Activated T-cell treated with anti-CD3 and anti-CD28 coated beads, Interleukin-2, amount 50 U/mL, for 24 hours (primary cell): ENCODE results near the gene AKR1B1.

Experiments
- DNase-seq: peaks from one replicate; pipeline ENCODE4 v3.0.0-alpha.2; 2020
- H3K27ac Mint-ChIP-seq: 2 replicates; pipeline ENCODE4 v1.8.0; 2020; ENCODE audit warnings: mild to moderate bottlenecking, mixed read lengths
- H3K27me3 Mint-ChIP-seq: 2 replicates; pipeline ENCODE4 v1.8.0; 2020; ENCODE audit warnings: mixed read lengths
- H3K36me3 Mint-ChIP-seq: 2 replicates; pipeline ENCODE4 v1.8.0; 2020; ENCODE audit warnings: low read depth, mixed read lengths
- H3K4me1 Mint-ChIP-seq: 2 replicates; pipeline ENCODE4 v1.8.0; 2020; ENCODE audit warnings: low read depth, mixed read lengths
- H3K4me3 Mint-ChIP-seq: 2 replicates; pipeline ENCODE4 v1.8.0; 2020; ENCODE audit warnings: mild to moderate bottlenecking, moderate library complexity, mixed read lengths
- H3K9me3 Mint-ChIP-seq: 2 replicates; pipeline ENCODE4 v1.8.0; 2020; ENCODE audit warnings: mixed read lengths

AKR1B1 gene

DNA sequence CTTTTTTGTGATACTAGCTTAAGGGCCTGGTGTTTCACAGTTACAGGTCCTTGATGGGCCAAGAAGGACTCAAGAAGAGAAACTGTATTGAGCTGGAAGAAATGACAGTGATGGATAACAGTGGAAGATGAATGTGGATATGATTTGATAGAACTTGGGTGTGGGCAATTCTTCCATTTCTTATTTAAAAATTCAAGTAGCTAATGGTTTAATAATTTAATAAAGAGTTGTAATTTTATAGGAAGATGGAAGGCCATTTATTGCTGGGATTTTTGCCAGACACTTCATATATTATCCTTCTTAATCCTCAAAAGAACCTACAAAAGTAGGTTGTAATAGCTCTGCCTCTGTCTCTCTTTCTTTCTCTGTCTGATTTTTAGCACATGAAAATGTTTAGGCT, 21.3 kb upstream of the AKR1B1 start:
- Mint-ChIP-seq H3K4me3 (no peak overlapping the region), H3K4me1 (no peaks in the 10 kb centered on the region), H3K27ac (no peak overlapping the region), H3K9me3 (no peaks in the 10 kb centered on the region), H3K36me3 (no peaks in the 10 kb centered on the region), H3K27me3 (peaks cover 10% of the 10 kb centered on the region)
- no peak for DNase-seq

DNA sequence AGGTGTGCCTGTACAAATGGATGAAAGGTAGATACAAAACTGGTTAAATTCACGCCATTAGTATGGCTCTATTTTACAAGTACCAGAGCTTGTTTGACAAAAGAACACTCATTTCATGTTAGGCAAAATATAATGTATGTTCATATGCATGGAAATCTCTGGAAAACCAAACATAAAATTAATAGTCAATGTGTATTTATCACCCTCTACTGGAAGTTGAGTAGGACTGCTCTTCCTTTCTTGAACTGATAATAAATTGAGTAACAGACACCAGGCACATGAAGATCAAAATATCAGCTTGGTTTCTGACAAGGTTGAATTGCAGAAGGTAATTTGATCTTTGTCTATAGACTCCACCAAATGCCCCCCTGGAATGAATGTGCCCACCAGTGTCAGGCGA, 19.8 kb upstream of the AKR1B1 start:
- no peak for DNase-seq
- Mint-ChIP-seq H3K9me3 (no peaks in the 10 kb centered on the region), H3K4me3 (no peak overlapping the region), H3K36me3 (no peaks in the 10 kb centered on the region), H3K4me1 (no peaks in the 10 kb centered on the region), H3K27ac (no peak overlapping the region), H3K27me3 (peaks cover 7% of the 10 kb centered on the region)

DNA sequence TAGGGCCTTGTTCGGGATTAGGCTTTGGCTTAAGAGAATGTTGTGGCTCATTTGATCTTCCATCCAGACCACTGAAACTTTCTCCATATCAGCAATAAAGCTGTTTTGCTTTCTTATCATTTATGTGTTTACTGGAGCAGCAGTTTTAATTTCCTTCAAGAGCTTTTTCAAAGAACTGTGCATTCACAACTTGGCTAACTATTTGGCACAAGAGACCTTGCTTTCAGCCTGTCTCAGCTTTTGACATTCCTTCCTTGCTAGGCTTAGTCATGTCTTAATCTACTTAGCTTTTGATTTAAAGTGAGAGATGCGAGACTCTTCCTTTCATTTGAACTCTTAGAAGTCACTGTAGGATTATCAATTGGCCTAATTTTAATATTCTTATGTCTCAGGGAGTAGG, 19.1 kb upstream of the AKR1B1 start:
- Mint-ChIP-seq H3K27me3 (peaks cover under 1% of the 10 kb centered on the region), H3K4me1 (no peaks in the 10 kb centered on the region), H3K9me3 (no peaks in the 10 kb centered on the region), H3K27ac (no peak overlapping the region), H3K4me3 (no peak overlapping the region), H3K36me3 (no peaks in the 10 kb centered on the region)
- DNase-seq: no peak

DNA sequence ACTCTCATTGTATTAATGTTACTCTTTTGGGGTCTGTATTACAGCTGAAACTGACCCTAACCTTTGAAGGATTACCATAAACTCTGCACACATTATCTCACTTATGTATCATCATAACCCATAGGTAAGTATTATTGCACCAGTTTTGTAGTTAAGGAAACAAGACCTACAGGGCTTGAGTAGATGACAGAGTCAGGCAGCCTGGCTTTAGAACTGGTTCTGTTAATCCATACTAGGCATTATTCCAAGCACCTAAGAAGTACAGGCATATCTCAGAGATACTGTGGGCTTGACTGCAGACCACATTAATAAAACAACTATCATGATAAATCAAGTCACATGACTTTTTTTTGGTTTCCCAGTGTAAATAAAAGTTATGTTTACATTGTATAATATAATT, 17.1 kb upstream of the AKR1B1 start:
- no peaks in the 10 kb centered on the region for H3K9me3 Mint-ChIP-seq
- no peak overlapping the region for H3K27ac Mint-ChIP-seq
- no peak for DNase-seq
- no peak overlapping the region for H3K4me3 Mint-ChIP-seq
- H3K4me1 Mint-ChIP-seq: no peaks in the 10 kb centered on the region
- H3K36me3 Mint-ChIP-seq: no peaks in the 10 kb centered on the region
- no peaks in the 10 kb centered on the region for H3K27me3 Mint-ChIP-seq

DNA sequence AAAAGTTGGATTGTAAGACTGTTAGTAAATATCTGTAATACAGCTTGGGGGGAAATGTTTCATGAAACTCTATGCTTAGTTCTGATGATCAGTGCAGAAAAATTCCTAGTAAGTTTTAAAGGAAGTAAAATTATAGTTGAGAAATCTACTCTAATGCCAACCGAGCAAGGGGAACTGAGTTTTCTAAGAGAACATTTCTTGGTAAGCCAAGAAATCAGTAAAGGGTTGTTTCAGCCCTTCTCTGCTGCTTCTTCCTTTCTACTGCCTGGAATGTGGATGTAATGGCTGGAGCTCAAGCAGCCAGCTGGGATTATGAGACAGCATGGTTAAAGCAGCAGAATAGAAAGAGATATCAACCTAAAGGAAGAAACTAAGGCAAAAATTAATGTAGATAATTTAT, 15.9 kb upstream of the AKR1B1 start:
- DNase-seq: no peak
- no peak overlapping the region for H3K4me3 Mint-ChIP-seq
- H3K27ac Mint-ChIP-seq: no peak overlapping the region
- no peaks in the 10 kb centered on the region for H3K36me3 Mint-ChIP-seq
- H3K9me3 Mint-ChIP-seq: no peaks in the 10 kb centered on the region
- no peaks in the 10 kb centered on the region for H3K4me1 Mint-ChIP-seq
- no peaks in the 10 kb centered on the region for H3K27me3 Mint-ChIP-seq

DNA sequence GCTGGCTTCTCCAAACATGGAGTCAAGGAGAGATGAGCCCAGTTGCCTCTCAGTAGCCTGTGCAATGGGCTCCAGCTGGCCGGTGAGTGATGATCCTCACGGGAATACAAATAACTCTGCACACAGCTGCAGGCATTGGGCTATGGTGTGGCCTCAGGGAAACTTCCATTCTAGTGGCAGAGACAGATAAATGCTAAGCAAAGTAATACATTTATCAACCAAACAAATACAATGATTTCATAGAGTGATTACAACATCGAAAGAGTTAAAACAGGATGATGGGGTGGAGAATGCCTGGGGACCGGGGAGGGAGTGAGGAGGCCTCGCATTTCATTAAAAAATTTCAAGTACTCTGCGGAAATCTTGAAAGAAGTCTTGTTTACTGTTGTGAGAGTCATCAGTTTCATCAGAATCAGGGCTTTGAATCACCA, 15.0 kb upstream of the AKR1B1 start:
- no peaks in the 10 kb centered on the region for H3K4me1 Mint-ChIP-seq
- no peaks in the 10 kb centered on the region for H3K9me3 Mint-ChIP-seq
- no peaks in the 10 kb centered on the region for H3K27me3 Mint-ChIP-seq
- no peak overlapping the region for H3K4me3 Mint-ChIP-seq
- no peak overlapping the region for H3K27ac Mint-ChIP-seq
- no peaks in the 10 kb centered on the region for H3K36me3 Mint-ChIP-seq
- no peak for DNase-seq

DNA sequence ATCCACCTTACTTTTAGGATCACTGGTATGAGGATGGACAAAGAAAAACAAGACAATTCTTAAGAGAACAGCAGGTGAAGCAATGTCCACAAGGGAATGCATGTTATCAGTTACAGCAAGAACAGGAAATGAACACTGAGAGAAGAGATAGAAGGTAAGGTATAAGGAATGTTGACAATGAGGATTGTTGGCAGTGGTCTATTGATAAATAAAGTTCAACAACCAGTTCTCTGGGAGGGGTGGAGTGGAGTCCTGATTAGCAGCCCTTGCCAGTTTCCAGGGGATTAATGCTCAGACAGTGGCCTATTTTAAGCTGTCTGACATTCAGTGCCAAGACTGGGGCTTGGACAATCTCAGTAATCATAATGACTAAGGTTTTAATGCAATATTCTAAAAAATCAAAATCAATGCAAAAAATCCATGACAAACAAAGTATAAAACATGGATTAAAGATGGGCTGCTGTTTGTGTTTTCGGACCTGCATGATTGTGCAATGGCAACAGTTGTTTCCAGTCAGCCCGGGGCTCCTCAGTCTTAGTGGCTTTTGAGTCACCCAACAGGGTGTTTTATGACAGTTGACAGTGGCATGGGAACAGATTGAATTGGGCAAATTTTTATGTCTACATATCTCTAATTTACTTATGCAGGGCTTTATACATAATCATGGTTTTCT, 13.8 kb upstream of the AKR1B1 start:
- H3K4me3 Mint-ChIP-seq: no peak overlapping the region
- DNase-seq: no peak
- H3K36me3 Mint-ChIP-seq: no peaks in the 10 kb centered on the region
- H3K4me1 Mint-ChIP-seq: no peaks in the 10 kb centered on the region
- H3K27me3 Mint-ChIP-seq: no peaks in the 10 kb centered on the region
- H3K9me3 Mint-ChIP-seq: no peaks in the 10 kb centered on the region
- H3K27ac Mint-ChIP-seq: no peak overlapping the region

DNA sequence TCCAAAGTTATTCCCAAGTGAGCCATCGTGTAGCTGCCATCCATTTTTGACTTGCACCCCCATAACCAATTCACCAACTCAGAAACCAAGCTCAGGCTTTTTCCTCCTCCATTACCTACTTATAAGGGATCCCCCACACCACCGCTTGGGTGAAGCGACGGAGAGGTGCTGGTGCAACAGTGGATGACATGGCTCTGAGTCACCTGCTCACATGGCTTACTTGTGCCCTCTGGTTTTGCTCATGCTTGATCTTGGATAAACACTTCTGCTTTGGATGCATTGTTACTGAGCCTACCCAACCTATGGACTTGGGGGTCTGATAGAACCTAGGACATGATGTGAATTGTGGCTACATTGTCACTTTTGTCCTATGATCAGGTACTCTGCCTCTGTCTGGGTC, 12.0 kb upstream of the AKR1B1 start:
- Mint-ChIP-seq H3K27me3 (no peaks in the 10 kb centered on the region), H3K4me1 (no peaks in the 10 kb centered on the region), H3K9me3 (no peaks in the 10 kb centered on the region), H3K36me3 (no peaks in the 10 kb centered on the region), H3K27ac (no peak overlapping the region), H3K4me3 (no peak overlapping the region)
- DNase-seq: no peak

DNA sequence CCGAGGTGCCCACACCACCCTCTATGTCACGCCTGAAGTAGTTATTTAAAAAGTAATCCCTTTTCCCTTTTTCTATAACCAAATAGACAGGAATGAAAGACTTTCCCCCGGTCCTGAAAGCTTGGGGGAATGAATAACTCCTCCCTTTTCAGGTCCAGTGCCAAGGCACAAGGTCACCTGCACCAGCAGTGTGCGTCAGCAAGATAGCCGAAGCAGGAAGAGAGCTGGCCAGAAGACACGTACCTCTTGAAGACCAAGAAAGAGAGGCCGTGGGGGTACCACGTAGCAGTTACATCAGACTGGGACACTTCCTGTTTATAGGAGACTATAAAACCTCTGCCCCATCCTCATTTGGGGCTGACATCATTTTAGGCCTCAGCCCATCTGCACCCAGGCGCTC, 10.7 kb upstream of the AKR1B1 start:
- H3K27ac Mint-ChIP-seq: no peak overlapping the region
- H3K9me3 Mint-ChIP-seq: peaks cover 7% of the 10 kb centered on the region
- DNase-seq: no peak
- no peak overlapping the region for H3K4me3 Mint-ChIP-seq
- no peaks in the 10 kb centered on the region for H3K36me3 Mint-ChIP-seq
- no peaks in the 10 kb centered on the region for H3K4me1 Mint-ChIP-seq
- H3K27me3 Mint-ChIP-seq: no peaks in the 10 kb centered on the region

DNA sequence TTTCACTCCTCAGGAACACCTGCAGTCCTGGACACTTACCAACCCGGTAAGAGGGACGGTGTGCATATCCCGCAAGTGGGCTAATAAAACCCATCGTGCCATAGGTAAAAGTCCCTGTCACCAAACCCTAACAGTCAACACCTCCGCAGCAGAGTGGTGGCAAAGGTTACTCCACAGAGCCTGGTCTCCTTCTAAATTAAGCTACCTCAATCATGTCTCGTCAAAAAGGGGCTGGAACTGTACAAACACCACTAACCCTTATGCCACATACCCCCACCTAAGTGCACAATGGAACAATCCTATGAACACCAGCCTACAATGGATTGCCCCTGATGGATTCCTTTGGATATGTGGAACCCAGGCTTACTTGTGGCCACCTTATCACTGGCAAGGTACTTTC, 9.6 kb upstream of the AKR1B1 start:
- Mint-ChIP-seq H3K36me3 (no peaks in the 10 kb centered on the region), H3K27me3 (no peaks in the 10 kb centered on the region), H3K4me1 (no peaks in the 10 kb centered on the region), H3K27ac (no peak overlapping the region), H3K4me3 (no peak overlapping the region), H3K9me3 (peaks cover 13% of the 10 kb centered on the region)
- DNase-seq: no peak

DNA sequence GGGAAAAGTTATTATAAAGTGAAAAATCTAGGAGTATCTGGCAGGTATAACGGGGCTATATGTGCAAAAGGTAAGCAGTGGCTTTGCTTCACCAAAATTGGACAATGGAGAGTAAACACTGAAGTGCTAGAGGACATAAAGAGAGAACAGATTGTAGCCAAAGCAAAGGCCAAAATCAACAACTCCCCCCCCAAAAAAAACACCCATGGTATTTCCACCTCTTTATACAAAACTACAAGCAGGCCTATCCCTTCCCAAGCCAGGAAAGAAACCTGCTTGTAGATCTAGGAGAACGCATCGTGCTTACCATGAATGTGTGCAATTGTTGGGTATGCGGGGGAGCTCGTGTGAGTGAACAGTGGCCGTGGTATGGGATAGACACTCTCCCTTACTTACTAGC, 9.2 kb upstream of the AKR1B1 start:
- Mint-ChIP-seq H3K4me1 (no peaks in the 10 kb centered on the region), H3K27ac (no peak overlapping the region), H3K36me3 (no peaks in the 10 kb centered on the region), H3K9me3 (peaks cover 13% of the 10 kb centered on the region), H3K27me3 (no peaks in the 10 kb centered on the region), H3K4me3 (no peak overlapping the region)
- DNase-seq: no peak

DNA sequence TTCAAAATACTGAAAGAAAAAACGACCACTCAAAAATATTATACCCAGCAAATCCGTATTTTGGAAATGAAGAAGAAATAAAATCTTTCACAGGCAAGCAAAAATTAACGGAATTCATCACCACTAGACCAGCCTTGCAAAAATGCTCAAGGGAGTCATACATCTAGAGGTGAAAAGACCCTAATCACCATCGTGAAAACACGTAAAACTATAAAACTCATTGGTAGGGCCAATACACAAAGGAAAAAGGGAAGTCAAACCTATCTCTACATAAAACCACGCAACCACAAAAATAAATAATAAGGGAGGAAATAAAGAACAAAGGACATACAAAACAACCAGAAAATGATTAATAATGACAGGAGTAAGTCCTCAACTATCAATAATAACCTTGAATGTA, 6.6 kb upstream of the AKR1B1 start:
- Mint-ChIP-seq H3K4me3 (no peak overlapping the region), H3K4me1 (no peaks in the 10 kb centered on the region), H3K36me3 (no peaks in the 10 kb centered on the region), H3K9me3 (peaks cover 13% of the 10 kb centered on the region), H3K27me3 (no peaks in the 10 kb centered on the region), H3K27ac (no peak overlapping the region)
- DNase-seq: no peak

DNA sequence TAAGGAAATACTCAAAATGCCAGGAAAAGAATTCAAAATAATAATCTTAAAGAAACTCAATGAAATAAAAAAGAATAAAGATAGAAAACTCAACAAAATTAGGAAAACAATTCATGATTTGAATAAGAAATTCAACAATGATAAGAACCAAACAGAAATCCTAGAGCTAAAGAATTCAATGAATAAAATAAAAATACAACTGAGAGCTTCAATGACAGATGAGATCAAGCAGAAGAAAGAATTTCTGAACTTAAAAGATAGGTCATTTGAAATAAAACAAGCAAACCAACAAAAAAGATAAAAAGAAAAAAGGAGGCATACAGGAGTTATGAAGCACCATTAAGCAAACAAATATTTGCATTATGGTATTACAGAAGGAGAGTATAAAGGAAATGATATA, 5.6 kb upstream of the AKR1B1 start:
- H3K27me3 Mint-ChIP-seq: no peaks in the 10 kb centered on the region
- no peaks in the 10 kb centered on the region for H3K36me3 Mint-ChIP-seq
- H3K4me3 Mint-ChIP-seq: no peak overlapping the region

DNA sequence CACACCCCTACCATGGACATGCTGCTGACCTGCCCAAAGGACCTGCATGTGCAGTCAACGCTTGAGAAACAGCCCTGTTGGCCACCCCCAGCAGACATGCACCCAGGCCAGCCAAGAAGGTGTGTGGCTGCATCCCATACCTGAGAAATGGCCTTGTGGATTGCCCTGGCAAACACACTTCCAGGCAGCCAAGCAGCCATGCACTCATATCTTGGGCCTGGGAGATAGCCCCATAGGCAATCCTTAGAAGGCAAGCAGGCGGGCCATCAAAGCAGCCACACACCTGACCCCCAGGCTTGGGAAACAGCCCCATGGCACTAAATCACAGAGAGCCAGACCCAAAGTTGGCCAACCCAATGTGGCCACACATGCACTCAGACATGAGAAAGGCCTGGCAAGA, 4.9 kb upstream of the AKR1B1 start:
- Mint-ChIP-seq H3K4me3 (no peak overlapping the region), H3K27ac (no peak overlapping the region), H3K27me3 (no peaks in the 10 kb centered on the region)

More for the DNA sequence above, 5.6 kb upstream of the AKR1B1 start:
- Mint-ChIP-seq H3K9me3 (peaks cover 13% of the 10 kb centered on the region), H3K4me1 (peaks cover 7% of the 10 kb centered on the region), H3K27ac (no peak overlapping the region)
- DNase-seq: no peak

DNA sequence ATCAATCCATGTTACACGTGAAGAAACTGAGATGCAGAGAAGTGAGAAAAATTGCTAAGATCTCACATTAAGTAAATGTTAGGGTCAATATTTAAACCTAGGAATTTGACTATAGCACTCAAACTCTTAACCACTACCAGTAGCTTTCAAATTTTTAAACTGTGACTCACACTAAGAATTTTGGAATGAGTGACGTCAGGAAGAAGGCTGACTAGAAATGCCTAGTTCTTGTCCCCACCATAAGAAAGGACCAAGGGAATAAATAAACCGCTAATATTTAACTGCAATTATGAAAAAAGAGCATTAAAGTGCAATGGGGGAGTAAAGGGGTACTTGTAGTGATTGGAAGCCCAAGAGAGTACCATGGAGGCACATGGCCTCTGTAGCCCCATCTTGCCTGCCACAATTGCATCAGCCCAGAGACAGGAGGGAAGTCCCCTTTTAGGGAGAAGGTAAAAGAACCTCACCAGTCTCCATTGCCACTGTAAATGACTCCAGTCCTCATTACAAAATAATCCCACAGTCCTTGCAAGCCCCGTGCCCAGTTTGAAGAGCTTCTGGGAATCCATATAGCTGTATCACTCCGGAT, 3.5 kb upstream of the AKR1B1 start:
- Mint-ChIP-seq H3K27ac (no peak overlapping the region), H3K27me3 (no peaks in the 10 kb centered on the region), H3K36me3 (peaks cover 7% of the 10 kb centered on the region), H3K4me3 (no peak overlapping the region), H3K9me3 (peaks cover 13% of the 10 kb centered on the region), H3K4me1 (peaks cover 21% of the 10 kb centered on the region)
- DNase-seq: no peak

More for the DNA sequence above, 4.9 kb upstream of the AKR1B1 start:
- Mint-ChIP-seq H3K9me3 (peaks cover 13% of the 10 kb centered on the region), H3K4me1 (peaks cover 12% of the 10 kb centered on the region), H3K36me3 (no peaks in the 10 kb centered on the region)
- no peak for DNase-seq

DNA sequence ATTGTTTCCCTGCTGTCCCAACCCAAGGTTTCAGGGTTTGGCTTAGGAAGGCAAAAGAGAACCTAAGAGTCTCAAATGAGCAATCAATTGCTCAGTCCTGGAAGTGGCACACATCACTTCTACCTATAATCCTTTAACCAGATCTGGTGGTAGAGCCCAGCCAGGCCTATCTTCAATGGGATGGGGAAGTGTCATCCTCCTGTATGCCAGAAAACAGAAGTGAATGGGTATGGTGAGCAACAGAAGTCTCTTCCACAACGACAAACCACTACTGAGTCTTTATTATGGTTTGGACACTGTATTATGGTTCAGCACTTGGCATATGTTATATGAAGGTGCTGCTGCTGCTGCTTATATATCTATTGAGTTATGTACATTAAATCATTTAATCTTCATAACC, 3.0 kb upstream of the AKR1B1 start:
- H3K9me3 Mint-ChIP-seq: peaks cover 13% of the 10 kb centered on the region
- no peak overlapping the region for H3K4me3 Mint-ChIP-seq
- no peaks in the 10 kb centered on the region for H3K27me3 Mint-ChIP-seq
- DNase-seq: no peak
- H3K36me3 Mint-ChIP-seq: peaks cover 12% of the 10 kb centered on the region
- no peak overlapping the region for H3K27ac Mint-ChIP-seq
- peaks cover 25% of the 10 kb centered on the region for H3K4me1 Mint-ChIP-seq
